NCI-H774 (cell line): ENCODE results near the gene TTC39A.
"Not testable (repeated sequence)": the region's sequence is repeated elsewhere in the genome, so short reads cannot be mapped to it uniquely, and the experiment has no call there.

Experiments
- DNase-seq: peaks from one replicate; lab custom pipeline; 2025; lab: John Stamatoyannopoulos, UW

TTC39A gene

GRCh38 chr1:51266791-51267190, 63.6 kb downstream of the TTC39A start:
- DNase-seq = no peak

GRCh38 chr1:51266181-51266580, 64.2 kb downstream of the TTC39A start:
- no peak for DNase-seq

DNA sequence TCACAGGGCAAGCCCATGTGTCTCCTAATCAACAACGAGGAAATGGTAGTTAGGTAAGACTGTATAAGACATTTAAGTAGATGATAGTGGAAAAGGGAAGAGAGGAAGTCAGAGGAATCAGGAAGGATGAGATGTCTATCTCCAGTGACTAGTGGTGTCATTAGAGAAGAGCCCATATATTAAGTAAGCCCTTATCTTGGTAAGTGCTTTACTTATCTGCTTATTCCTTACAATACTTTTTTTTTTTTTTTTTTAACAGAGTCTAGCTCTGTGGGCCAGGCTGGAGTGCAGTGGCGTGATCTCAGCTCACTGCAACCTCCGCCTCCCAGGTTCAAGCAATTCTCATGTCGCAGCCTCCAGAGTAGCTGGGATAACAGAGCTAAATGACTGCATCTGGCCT, 64.7 kb downstream of the TTC39A start:
- no peak for DNase-seq

- no peak for DNase-seq
Observed at GRCh38 chr1:51264451-51264850, 65.9 kb downstream of the TTC39A start.

DNA sequence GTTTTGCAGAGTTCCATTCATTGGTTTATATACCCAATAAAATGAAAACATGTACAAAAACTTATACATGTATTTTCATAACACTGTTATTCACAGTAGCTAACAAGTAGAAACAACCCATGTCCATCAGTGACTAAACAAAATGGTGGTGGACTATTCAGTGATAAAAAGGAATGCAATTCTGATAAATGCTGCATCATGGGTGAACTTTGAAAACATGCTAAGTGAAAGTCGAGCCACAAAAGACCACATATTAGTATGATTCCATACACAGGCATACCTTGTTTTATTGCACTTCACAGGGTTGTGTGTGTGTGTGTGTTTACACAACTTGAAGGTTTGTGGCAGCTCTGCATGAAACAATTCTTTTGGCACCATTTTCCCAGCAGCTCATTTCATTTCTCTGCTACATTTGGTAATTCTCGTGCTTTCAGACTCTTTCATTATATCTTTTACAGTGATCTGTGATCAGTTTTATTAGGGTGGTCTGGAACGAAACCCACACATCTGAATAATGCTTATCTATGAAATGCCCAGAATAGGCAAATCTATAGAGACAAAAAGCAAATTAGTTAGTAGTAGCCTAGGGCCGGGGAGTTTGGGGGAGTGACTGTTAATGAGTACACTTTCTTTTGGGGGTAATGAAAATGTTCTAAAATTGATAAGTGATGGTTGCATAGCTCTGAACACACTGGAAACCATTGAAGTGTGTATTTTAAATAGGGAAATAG, 67.0 kb downstream of the TTC39A start:
- DNase-seq = no peak

DNA sequence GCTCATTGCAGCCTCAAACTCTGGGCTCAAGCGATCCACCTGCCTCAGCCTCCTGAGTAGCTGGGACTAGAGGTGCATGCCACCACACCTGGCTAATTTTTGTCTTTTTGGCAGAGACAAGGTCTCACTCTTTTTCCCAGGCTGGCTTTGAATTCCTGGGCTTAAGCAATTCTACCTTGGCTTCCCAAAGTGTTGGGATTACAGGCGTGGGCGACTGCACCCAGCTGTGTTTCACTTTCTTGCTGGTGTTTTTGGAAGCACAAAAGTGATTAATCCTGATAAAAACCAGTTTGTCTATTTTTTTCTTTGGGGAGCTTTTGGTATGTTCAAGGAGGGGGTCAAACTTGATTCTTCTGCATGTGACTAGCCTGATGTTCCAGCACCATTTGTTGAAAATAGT, 75.0 kb downstream of the TTC39A start:
- no peak for DNase-seq

DNA sequence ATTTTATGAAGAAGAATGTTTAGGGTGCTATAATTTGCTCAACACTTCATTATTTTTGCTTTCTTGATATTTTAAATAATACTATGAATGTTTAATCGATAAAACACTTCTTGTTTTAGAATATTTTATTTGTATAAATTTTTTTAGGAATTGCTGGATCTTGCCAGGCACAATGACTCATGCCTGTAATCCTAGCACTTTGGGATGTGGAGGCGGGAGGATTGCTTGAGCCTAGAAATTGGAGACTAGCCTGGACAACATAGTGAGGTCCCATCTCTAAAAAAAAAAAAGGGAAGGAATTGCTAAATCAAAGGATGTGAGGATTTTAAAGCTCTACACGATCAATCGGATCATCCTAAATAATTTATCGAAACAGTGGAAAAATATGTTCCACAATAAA, 76.7 kb downstream of the TTC39A start:
- no peak for DNase-seq

DNA sequence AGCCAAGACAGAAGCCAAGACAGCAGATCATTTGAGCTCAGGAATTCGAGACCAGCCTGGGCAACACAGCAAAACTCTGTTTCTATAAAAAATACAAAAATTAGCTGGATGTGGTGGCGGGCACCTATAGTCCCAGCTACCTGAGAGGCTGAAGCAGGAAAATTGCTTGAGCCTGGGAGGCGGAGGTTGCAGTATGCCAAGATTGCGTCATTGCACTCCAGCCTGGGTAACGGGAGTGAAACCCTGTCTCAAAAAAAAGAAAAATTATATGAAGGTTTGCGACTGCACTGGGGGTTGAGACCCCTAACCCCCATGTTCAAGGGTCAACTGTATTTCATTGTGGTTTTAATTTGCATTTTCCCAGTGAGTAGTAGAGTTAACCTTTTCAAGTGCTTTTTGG, 78.0 kb downstream of the TTC39A start:
- DNase-seq = no peak

DNA sequence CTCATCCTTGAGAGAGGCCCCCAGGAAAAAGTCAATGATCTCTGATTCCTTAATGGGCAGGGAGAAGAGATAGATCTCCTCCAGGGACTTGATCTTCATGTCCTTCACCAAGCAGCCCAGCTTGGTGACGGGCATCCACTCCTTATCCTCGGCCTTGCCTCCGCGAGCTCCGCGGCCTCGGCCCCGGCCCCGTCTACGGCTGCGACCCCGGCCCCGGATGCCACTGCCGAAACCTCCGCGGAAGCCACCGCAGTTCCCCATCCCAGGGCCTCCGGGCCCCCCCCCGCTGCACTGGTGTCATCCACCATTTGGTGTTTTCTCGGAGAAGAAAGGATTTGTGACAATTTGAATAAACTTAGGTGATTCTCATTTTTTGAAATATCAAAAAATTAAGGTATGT, 79.2 kb downstream of the TTC39A start:
- not testable (repeated sequence) for DNase-seq

DNA sequence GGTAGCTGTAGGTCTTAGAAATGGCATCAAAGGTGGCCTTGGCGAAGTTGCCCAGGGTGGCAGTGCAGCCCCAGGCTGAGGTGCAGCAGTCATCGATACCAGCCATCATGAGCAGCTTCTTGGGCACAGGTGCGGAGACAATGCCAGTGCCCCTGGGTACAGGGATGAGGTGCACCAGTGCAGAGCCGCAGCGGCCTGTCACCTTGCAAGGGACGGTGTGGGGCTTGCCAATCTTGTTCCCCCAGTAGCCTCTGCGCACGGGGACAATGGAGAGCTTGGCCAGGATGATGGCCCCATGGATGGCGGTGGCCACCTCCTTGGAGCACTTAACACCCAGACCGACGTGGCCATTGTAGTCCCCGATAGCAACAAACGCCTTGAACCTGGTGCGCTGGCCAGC, 79.6 kb downstream of the TTC39A start:
- DNase-seq = not testable (repeated sequence)

DNA sequence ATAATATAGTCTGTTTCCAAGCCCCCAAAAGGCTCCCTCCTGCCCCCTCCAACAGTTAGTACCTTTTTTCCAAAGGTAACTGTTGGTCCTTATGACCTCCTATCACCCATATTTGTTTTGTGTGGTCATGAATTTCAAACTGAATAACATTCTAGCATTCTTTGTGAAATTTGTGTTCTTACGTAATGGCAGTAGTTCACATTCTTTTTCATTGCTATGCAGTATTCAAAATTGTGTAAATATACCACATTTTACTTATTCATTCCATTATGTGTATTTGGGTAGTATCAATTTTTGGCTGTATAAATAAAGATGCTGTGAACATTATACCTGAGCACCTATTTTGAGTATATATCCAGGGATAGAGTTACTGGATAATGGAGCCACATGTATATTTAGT, 80.9 kb downstream of the TTC39A start:
- DNase-seq = no peak

DNA sequence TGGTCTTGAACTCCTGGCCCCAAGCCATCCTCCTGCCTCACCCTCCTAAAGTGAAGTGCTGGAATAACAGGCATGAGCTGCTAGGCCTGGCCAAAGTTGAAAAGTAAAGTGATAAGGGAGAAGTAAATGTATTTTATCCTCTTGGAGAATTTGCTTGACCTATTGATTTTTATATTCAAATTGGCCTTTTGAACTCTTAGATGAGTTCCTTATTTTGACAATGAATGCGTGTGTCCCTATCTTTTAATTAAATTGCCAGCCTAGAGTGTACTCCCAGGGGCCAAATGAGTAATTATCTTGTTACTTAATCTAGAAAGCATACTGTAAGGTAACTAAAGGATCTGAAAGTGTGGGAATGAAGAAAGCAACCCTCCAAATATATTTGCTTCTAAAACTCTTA, 82.9 kb downstream of the TTC39A start:
- DNase-seq = no peak

DNA sequence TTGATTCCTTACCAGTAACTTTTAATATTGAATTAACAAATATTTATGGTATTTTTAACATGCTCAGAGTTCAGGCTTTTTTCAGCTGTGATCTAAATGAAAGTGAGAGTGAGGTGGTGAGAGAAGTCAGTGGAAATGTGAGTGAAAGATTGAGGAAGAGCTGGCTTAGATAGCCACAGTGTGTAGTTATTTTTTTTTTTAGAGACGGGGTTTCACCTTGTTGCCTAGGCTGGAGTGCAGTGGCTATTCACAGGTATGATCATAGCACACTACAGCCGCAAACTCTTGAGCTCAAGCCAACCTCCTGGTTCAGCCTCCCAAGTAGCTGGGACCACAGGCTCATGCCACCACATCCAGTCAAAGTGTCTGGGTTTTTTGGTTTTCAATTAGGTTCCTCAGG, 83.3 kb downstream of the TTC39A start:
- no peak for DNase-seq

- no peak for DNase-seq
Observed at GRCh38 chr1:51242546-51242945, 87.8 kb downstream of the TTC39A start.

DNA sequence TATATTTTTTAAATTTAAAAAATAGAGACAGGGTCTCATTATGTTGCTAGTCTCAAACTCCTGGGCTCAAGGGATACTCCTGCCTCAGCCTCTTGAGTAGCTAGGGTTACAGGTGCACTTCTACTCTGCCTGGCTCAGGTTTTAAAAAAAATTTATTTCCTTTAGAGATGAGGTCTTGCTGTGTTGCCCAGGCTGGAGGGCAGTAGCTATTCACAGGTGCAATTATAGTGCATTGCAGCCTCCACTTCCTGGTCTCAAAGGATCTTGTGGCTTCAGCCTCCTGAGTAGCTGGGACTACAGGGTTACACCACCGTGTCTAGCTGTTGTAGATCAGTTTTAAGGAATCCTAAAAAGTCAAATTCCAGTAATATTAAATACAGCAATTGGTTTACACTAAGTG, 89.2 kb downstream of the TTC39A start:
- no peak for DNase-seq

GRCh38 chr1:51240084-51240483, 90.3 kb downstream of the TTC39A start:
- DNase-seq = no peak

DNA sequence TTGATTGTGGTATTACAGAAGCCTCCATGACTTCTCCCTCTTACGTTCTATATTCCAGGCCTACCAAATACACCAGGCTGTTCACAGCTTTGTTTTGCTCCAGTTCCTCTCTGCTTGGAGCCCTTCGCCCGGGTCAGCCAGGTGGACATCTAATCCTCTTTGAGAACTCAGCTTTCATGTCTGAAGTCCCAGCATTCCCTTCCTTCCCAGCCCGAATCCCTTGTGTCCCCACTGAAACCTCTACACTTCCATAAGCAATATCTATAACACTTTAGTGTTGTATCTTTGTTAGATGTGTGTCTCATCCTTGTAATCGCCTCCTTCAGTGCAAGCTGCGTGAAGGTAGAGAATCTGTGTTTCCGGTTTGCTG, 92.3 kb downstream of the TTC39A start:
- no peak for DNase-seq

GRCh38 chr1:51237351-51238033, 92.9 kb downstream of the TTC39A start:
- DNase-seq = no peak
